Measurements from ENCODE around the gene GJD3.

The GJD3 gene

DNA sequence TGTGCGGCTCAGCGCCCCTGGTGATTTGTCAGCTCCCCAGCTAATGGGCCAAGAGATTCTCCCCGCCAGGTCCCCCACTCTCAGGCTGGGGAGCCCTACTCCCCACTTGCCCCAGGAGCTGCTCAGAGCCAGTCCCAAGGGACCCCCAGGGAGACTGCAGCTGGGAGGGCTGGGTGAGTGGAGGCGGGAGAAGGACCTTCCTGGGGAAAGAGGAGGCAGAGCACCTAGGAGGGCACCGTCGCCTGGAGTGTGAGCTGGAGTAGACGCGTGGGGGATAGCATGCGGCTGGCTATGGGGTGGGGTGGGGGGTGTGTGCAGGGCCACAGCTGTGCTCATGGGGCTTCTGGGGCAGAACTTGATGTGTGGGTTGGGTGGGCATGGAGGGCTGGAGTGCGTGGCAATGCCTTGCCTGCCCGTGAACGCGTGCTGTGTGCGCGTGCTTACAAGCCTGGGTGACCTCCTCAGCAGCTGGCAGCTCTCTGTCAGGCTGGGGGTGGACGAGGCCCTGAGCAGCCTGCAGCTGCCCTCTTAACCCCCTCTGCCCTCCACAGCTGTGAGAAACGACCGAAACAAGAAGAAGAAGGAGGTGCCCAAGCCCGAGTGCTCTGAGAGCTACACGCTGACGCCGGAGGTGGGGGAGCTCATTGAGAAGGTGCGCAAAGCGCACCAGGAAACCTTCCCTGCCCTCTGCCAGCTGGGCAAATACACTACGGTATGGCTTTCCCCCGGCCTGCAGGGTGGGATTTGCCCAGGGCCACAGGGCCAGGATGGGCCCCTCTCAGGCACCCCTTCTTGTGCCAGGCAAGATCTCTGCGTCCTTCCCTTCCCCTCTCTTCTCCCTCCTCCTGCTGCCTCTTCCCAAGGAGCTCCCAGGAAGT is 12.9 kb downstream of the GJD3 start:
- no peak for DNase-seq (ENCODE audit: low read depth)

DNA sequence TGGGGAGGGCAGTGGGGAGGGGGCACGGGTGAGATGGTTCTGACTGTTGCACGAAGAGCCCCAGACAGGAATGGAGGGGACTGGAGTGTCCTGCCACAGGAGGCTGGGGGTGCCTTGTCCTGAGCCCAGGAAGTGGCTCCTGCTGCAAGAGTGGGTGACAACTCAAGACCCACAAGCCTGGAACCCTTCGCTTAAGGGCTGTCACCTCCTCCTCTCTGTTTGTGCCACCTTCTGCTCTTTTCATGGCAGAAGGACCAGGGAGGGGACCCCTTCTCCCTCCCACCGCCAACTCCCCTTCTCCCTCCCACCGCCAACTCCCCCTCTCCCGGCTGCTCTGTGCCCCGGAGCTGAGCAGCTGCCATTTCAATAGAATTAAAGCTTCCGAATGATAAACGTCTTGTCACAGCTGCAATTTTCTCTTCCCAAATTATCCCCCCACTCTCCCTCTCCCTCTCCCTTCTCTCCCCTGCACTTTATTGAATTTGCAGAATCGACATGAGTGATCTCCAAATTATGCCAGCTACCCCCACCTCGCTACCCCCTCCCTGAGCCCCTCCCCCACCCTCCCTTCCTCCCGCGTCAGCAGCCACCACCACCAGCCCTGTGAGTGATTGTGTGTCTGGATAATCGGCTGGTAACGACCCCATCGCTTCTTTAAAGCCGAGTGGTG is 13.7 kb downstream of the GJD3 start:
- DNase-seq (ENCODE audit: low read depth), result no peak

DNA sequence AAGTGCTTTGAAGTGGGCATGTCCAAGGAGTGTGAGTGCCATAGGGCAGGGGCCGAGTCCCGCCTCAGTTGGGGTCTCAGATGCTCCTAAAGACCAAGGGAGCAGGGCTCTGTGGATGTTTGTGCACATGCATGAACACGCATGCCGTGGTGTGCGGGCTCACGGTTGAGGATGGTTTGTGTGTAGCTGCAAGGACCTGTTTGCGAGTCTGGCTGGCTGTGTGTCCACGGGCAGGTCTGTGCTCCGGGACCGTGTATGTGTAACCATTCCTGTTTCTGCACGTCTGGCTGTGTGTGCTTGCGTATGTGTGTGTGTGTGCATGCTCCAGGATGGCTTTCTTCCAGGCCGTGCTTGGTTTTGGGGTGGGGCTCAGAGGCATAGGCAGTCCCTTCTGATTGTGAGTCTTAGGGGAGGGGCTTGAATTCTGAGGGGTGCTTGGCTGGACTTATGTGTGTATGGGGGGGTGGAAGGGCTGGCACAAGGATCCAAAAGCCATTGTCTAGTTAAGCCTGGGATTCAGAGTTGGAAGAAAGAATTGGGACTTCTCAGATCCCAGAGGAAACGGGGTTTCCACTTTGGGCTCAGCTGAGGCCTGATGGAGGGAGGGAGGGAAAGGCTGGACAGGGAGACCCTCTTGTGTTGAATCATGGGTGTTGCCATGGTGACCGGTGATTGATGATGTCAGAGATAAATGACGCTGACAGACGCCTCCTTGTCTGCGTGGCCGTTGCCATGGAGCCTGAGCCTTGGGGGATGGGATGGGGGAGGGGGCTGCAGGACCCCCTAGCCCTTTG is 14.4 kb downstream of the GJD3 start:
- no peak for DNase-seq (ENCODE audit: low read depth)

DNA sequence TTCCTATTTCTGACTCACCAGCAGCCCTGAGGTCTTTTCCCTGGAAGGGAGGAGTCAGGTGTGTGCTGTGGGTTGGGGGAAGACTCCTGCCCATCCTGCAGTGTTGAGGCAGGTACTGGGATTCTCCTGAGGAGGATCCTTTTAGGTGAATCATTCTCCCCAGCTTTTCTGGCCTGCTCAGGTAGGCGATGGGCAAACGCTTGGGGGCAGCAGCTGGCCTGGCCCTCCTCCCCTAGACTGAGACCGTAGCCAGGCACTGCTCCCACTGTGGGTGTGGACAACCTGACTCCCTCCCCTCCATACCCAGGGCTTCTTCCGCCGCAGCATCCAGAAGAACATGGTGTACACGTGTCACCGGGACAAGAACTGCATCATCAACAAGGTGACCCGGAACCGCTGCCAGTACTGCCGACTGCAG is 15.1 kb downstream of the GJD3 start:
- DNase-seq (ENCODE audit: low read depth), result no peak

DNA sequence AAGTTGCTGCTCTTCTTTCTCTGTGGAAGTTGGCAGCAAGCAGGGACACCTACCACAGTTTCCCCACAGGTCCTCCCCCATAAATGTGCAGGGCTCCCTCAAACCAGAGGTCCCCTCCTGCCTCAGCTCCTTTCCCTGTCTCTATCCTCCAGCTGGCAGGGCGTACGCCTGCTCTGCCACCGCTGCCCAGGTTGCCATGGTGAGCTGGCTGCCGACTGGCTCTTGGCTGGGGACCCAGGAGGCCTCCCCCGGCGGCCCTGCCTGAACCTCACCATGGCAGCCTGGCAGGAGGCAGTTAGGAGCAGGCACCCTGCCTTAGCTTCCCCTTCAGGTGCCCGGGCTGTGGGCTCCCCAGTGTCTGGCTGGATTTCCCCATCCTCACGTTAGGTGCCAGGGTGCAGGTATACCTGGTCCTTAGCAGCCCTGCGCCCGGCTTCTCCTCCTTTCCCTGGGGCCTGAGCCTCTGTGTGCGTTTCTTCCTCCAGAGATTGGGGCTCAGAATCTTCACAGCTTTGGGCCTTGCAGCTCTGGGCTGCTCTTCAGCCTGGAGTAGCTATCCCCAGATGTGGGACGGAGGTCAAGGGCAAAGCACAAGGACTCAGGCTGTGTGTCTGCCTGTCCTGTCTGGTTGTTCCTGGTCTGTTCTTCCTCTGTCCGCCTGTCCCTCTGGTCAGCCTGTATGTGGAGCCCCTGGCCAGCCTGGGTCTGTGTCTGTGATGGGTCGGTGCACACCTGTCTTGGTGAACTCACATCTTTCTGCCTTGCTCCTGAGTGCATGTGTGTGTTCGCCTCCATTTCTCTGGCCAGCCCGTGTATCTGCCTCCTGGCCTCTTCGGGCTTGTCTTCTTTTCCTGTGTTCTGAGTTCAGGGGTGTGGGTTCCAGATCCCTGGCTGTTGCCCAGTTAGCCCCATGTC is 15.7 kb downstream of the GJD3 start:
- no peak for DNase-seq (ENCODE audit: low read depth)

DNA sequence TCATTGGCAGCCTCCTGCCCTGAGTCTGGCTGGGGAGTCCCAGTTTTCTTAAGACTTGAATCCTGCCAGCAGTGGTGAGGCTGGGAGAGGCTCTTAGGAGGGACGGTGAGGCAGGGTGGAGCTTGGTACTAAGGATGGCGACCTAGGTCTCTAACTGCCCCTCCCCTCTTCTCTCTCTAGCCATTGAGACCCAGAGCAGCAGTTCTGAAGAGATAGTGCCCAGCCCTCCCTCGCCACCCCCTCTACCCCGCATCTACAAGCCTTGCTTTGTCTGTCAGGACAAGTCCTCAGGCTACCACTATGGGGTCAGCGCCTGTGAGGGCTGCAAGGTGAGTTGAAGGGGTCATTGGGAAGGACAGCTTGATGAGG is 16.4 kb downstream of the GJD3 start:
- no peak for DNase-seq (ENCODE audit: low read depth)

DNA sequence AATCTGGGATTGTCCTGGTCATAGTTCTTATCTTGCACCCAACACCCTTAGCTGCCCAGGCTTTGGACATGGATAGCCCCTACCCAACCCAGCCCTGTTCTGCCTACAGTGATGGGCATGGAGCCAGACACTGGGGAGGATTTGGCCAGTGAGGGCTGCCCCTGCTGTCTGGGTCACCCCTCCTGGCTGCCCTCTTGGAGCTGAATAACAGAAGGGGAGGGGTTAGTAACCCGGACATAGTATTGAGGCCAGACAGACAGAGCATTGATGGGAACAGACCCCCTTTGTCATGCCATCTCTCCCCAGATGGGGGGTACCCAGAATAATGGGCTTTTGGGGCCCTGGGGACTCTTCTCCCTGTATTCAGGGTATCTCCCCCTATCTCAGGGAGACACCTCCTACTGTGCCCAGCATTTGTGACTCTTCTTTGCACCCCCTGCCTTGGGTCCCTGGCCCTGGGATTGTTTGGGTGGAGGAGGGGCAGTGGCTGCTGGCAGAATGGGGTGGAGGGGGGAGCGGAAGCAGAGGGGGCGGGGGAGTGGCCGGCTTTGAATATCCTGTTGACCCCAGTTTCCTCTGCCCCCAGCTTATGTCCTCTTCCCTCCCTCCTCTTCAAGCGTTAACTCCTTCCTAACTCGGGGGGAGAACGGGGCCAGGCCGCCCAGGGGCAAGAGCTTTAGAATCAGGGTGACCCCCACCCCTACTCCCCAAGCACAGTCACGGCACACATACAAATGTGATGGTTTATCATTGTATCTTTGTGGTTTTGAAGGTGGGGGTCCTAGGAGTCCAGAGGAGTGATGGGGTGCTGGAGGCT is 17.0 kb downstream of the GJD3 start:
- DNase-seq (ENCODE audit: low read depth), result no peak

DNA sequence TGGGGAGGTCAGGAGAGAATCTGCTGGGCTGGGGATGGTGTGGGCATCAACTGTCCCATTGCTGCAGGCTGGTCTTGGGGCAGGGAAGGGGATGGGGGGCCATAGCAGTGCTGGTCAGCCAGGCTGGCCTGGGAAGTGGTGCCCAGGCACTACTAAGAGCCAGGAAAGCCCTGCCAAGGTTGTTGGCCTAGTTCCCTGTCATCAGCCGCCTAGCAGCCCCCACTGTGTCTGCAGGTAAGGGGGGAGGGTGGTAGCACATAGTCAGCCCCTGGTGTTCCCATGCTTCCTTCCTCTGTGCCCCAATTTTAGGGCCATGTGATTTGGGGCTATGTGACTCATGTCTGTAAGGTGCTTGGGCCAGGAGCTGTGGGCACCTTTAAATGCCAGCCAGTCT is 17.8 kb downstream of the GJD3 start:
- DNase-seq (ENCODE audit: low read depth), result no peak

DNA sequence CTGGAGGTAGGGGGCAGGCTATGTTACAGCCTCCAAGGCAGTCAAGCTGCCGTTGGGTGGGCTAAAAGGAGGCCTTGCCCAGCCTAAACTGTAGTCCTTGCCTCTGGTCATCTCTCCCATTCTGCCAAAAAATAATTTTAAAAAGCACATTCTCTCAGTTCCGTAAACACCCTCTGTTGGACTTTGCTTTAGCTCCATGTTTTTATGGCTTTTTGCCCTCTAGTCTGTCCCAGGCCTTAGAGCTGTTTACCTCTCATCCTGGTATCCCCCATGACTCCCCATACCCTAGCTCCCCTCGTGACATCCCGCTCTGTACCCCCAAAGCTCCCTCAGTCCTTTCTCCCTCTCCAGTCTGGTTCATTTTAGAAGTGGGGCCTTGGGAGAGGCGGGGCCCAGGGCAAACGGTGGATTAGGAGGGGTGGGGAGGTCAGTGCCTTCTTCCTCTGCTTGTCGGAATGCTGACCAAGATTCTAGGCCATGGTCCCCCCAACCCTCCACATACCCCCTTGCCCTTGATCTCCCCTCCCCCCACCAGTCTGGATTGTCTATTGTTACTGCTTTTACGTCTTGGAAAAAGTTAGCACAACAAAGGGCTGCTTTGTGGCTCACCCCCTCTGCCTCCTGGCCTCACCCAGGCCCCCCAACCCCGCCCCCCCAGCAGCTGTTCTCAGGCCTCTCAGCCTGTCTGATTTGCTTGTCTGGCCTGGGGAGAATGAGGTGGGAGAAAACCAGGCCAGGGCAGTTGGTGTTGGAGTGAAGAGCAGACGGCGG is 18.4 kb downstream of the GJD3 start:
- DNase-seq (ENCODE audit: low read depth), result no peak

DNA sequence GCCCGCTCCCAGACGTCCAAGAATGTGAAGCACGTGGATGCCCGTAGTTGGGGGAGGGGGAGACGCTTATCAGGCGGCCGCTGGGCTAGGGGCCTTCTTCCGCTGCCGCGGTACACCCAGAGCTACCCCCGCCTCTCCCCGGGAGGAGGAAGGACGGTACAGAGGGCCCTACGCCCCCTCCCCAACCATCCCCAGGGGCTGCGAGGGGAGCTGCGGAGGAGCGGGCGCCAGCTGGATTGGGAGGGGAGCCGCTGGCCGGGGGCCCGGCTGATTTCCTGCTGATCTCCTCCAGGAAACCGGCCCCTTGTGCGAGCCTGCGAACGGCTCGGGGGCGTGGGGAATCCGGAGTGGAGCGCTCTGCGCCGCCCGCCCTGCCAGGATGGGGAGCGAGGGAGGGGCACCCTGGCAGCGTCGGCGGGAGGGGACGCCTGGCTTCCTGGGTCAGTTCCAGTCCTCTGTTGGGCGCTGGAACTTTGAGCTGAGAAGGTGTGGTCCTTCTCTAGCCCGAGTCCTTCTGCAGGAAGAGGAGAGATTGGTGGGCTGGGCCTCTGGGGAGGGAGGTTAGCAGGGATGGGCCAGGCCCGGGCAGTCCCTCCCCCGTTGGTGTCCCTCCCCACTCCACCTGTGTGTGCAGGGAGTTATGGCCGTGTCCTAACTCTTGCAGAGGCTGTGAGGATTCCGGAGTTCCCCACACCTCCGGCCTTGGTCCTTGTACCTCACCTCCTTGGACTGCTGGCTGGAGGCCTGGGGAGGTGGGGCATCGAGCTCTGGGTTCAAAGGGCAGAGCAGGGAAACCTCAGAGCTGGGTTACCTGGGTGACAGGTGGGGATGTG is 19.2 kb downstream of the GJD3 start:
- no peak for DNase-seq (ENCODE audit: low read depth)

DNA sequence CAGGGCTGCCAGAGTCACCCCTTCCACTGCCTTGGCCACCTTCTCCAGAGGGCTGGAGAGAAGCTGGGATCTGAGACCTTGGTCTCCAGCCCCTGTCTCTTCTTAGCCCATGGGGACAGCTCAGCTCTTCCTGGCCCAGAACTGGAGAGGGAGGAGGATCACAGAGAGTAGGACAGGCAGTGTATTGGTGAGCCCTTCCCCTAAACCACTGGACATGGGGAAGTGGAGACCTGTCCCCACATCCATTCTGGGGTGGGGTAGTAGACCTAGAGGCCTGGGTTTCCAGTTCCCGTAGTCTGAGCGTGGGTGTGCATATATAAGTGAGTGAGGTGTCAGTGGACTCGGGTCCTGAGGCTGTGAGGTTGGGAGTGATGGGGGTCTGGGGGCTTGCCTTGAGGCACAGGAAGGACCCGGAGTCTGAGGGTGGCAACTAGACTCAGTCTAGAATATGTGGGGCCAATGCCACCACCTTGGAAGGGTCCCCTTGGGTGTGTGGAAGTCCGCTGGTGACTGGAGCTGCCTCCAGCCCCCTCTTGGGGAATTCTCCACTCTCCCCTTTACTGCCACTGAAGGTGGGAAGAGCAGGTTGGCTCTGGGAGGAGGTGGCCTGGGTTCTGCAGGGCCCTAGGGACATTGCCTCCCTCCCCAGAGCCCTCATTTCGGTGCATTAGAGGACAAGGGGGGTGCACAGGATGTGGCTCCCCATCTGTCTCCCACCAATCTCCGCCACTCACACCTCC is 19.9 kb downstream of the GJD3 start:
- DNase-seq (ENCODE audit: low read depth), result no peak

DNA sequence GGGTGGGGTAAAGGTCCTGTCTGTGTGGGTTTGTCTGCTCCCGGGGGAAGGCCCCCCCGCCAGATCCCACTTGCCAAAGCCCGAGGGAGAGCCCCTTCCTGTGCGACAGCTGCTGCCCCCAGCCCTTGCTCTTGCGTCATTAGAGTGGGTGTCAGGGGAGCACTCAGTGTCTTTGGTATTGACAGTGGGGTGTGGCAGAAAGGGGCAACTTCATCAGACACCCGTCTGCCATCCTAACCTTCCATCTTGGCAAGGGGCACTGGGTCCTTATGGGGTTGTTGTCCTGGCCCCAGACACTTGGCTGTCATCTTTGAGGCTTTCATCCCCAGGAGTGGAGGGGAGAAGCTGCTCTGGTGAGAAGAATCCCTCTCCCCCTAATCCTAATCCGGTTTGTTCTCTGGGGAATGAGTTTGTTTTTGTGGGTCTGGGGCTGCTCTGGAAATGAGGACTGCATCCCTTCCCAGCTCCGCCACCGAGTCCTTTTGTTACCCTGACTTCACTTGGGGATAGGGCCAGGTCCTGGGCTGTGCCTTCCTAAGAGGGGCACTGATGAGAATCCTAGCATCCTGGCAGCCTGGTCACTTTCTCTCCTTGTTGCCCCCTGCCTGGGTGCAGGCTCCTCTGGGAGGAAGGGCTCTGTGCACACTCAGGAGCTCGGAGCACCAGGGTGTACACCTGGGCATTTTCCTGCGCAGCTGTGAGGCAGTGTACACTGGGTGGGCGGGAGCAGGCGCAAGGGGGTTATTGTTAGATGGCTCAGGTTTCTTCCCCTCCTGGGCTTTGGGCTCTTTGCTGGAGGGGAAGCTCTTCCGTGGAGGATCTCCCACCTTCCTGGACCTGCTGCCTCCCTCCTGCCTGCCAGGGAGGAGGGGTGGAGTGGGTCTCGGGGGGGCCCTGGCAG is 21.1 kb downstream of the GJD3 start:
- DNase-seq (ENCODE audit: low read depth), result no peak

DNA sequence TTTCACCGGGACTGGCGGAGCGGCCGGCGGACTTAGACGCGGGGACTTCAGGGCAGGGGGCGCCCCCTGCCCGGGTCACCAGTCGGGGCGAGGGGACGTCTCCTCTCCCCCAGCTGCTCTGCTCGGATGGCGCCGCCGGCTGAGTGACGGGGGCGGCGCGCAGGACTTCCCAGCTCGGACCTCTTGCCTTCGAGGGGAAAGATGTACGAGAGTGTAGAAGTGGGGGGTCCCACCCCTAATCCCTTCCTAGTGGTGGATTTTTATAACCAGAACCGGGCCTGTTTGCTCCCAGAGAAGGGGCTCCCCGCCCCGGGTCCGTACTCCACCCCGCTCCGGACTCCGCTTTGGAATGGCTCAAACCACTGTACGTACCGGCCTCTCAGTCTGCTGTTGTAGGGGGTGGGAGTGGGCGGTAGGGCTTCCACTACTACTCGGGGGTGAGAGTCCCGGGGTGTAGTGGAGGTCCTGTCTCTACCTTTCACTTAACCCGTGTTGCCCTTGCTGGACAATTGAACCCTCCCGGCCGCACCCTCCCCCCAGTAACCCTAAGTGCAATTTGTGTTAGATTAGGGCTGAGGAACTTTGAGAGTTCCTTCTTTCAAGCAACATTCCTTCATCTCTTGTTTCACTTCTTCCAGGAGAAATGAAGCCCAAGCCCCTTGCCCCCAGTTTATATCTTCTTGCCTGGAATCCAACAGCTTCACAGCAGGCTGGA is 21.9 kb downstream of the GJD3 start:
- DNase-seq (ENCODE audit: low read depth), result no peak

DNA sequence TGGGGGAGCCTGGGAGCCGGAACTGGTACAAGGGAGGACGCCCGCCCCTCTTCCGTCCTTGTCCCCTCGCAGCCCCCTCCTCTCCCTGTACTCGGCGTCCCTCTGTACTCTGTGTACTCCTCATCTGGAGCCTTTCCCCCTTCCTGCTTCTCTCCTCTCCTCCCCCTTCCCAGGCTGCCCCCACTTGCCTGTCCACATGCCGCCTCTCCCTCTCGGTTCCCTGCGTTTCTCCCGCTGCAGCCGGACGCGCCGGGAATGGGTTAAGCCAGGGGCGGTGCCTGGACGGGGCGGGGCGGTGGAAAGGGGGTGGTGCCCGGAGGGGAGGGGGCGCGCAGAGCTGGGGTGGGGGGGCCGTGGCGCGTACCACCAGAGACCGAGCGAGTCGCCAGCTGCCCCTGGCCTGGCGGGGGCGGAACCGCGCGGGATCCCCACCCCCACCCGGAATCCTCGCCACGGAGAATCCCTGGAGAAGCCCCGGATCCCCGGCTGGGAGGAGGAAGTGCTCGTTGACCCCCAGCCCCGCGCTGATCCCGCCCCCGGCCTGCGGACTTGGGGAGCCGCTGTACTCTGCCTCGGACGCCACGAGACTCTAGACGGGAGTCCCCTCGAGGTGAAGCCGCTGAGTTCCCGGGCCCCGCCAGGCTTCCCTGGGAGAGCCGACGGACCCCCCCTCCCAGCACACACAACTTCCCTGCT is 22.6 kb downstream of the GJD3 start:
- DNase-seq (ENCODE audit: low read depth), result no peak

DNA sequence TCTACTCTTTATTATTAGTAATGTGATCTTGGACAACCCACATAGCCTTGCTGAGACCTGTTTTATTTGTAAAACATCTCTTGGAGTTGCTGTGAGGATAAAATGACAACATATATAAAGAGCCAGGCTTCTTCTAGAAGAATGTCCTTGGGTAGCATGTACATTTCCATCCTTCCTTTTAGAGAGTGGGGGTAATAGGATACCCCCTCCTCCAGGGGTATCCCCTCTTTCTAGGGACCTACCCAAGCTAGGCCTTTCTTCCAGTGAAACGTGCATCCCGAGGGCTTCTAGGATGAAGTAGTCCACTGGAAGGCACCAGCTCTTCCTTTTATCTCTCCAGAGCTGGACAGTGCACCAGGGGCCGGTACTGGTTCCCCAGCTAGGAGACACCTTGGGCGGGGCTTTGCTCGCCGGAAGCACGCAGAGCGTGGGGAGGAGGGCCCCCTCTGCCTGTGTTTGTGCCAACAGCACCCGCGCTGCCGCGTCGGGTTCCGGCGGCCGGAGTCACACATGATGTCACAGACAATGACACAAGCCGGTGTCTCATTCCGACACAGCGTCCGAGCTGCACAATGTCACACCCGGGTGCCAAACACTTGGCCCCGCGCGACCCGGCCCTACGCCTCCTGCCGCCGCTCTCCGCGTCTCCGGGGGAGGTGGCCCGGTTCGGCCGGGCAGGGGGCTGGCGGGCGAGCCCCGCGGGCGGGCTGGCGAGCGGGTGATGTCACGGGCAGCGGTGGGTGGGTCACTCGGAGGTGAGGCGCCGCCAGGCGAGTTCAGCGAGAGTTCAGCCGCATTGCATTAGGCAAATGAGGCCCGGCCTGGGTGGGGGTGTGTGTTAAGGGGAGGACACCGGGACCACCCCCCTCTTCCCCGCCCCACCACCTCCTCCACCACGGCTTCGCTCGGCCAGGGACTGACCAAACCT is 23.4 kb downstream of the GJD3 start:
- peak; percentile 79 for DNase-seq (ENCODE audit: low read depth)

Data from activated T-cell treated with anti-CD3 and anti-CD28 coated beads for 1 hour (primary cell).